Stimulated activated CD8-positive, alpha-beta memory T cell treated with anti-CD3 and anti-CD28 coated beads, Interleukin-12 subunit alpha, Interleukin-12 subunit beta, amount 100 ng/mL, for 24 hours (primary cell): ENCODE data around the gene GIMAP4.
"Not testable (repeated sequence)": the region's sequence is repeated elsewhere in the genome, so short reads cannot be mapped to it uniquely, and the experiment has no call there.

Experiments used
- DNase-seq: peaks from one replicate; pipeline ENCODE4 v3.0.0-alpha.2; 2020; ENCODE audit errors: extremely low read depth

Gene GIMAP4

DNA sequence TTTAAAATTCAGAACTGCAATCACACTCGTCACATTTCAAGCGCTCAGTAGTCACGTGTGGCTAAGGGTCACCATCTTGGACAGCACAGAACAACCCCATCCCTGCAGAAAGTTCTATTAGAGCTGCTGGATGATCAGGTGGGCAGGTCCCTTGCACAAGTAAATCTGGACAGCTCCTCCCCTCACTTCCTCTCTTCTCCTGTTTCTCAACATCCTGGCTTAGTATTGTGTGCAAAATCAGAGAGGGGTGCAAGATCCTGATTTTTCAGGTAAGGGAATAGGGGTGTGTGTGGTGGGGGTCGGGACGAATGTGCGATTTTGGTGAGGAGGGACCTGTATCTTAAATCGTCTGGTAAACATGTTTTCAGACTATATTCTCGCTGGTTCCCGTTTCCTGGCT, at the start of gene GIMAP4:
GIMAP4 (plus strand) TSS at position 222 of the 400 bp plus-strand sequence. CDS start 2,512 bp downstream, outside the sequence.
- no peak for DNase-seq

GRCh38 chr7:150519310-150519709, 47.9 kb upstream of the GIMAP4 start:
- no peak for DNase-seq

DNA sequence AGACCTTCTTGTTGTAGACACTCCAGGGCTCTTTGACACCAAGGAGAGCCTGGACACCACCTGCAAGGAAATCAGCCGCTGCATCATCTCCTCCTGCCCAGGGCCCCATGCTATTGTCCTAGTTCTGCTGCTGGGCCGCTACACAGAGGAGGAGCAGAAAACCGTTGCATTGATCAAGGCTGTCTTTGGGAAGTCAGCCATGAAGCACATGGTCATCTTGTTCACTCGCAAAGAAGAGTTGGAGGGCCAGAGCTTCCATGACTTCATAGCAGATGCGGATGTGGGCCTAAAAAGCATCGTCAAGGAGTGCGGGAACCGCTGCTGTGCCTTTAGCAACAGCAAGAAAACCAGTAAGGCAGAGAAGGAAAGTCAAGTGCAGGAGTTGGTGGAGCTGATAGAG, 47.0 kb upstream of the GIMAP4 start:
- DNase-seq: no peak

- DNase-seq: not testable (repeated sequence)
Observed at GRCh38 chr7:150522931-150523330, 44.3 kb upstream of the GIMAP4 start.

GRCh38 chr7:150524018-150524417, 43.2 kb upstream of the GIMAP4 start:
- no peak for DNase-seq

- DNase-seq: no peak
Observed at GRCh38 chr7:150531704-150532103, 35.5 kb upstream of the GIMAP4 start.

DNA sequence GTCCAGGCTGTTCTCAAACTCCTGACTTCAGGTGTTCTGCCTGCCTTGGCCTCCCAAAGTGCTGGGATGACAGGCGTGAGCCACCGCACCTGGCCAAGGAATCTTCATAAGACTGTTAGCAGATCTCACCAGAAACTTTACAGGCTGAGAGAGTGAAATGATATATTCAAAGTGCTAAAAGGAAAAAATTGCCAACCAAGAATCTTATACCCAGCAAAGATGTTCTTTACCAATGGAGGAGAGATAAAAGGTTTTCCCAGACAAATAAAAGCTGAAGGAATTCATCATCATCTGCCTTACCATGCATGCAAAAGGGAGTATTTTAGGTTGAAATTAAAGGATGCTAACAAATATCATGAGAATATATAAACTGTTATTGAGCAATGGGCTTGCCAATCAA, 28.9 kb upstream of the GIMAP4 start:
- DNase-seq: no peak

GRCh38 chr7:150553163-150553562, 14.0 kb upstream of the GIMAP4 start:
- no peak for DNase-seq

DNA sequence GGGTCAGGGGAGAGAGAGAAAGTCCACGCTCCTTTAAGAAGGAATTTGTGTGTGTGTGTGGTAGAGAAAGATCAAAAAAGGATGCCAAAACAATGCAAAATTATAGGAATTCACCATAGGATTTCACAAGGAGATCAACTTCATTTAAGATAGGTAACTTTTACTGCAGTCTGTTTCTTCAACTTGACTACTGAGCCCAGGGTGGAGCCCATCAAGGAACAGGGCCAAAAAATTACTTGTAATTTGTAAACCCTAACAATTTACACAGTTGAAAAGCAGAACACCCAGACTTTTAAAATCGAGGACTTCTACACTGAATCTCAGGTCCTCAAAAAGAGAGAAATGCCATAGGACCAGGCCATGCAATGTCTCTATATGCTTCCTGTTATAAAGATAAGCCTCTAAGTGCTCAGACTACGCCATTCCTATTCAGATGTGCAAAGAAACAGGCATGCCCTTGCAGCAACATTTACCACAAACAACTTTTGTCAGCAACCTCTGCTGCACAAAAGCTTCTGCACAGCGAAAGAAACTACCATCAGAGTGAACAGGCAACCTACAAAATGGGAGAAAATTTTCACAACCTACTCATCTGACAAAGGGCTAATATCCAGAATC, 10.6 kb upstream of the GIMAP4 start:
- no peak for DNase-seq

DNA sequence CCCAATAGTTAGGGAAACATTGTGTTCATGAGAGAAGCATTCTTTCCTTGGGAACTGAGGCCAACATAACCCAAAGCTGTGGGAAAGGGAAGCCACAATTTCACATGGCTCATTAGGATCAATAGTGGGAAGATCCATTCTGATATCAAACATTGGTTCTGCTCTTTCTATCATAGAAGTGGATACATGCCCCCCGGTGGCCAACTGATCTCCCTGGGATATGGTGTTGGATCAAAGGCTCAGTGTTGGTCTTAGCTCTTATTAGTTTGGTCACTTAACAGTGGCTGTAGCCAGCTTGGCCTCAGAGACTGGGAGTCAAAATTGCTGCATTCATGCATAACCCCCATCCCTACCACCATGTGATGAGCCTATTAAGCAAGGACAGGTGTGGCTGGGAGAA, 6.7 kb upstream of the GIMAP4 start:
- no peak for DNase-seq

- DNase-seq: no peak
Observed at GRCh38 chr7:150562919-150563318, 4.3 kb upstream of the GIMAP4 start.

GRCh38 chr7:150564006-150564405, 3.2 kb upstream of the GIMAP4 start:
- DNase-seq: no peak

- DNase-seq: no peak
Observed at GRCh38 chr7:150564566-150564965, 2.6 kb upstream of the GIMAP4 start.

GRCh38 chr7:150565239-150565638, 2.0 kb upstream of the GIMAP4 start:
- no peak for DNase-seq

GRCh38 chr7:150566123-150566522, 1.1 kb upstream of the GIMAP4 start:
- DNase-seq: no peak

DNA sequence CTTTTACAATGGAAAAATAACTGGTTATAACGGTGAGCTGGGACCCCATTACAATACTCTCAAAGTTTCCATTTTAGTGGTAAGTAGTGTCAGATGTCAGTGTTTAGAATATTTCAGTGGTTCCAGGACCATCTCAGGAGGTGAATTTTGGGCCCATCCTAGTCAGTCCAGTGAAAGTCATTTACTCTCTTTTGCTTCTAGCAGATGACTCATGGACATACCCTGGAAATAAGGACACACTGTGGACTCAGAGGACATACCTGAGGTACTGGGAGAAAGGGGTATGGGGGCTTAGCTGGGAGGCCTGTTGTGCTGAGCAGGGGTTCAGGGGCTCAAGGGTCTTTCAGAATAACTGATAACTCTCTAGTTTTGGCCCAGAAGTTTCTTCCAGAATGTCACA, 618 bp upstream of the GIMAP4 start:
- no peak for DNase-seq

DNA sequence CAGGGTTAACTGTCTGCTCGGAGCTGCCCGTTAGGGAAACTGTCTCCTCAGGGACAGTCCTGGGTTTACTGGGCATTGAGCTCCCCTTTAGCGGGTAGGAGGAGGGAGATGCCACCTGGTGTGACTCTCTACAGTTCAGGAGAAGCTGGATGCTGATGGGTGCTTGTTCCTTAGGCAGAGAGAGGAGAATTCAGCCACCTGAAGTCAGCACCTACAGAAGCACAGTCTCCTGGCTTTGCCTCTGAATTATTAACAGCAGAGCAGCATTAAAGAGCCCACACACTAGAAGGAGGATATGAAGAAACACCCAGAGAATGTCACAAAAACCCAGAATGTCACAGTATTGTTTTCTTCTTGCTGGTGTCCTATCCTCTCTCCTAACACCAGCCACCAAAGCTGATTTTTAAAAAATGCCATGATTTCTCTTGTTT, 696 bp downstream of the GIMAP4 start:
- no peak for DNase-seq

DNA sequence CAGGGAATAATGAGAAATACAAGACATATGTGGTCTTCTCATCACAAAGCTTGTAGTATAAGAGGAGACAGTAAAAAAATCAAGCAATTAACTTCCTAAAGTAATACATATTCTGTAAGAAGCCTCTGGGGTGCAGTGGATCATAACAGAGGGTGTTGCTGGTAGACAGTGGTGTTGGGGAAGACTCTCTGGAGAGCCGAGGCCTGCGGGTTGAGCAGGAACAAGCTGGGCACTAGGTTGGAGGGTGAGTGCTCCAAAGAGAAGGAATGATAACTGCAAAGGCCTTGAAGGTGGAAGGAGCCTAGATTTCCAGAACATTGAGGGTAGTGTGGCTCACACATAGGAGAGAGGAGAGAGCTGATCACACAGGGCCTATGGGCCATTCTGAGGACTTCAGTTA, 1.5 kb downstream of the GIMAP4 start:
- no peak for DNase-seq

- no peak for DNase-seq
Observed at GRCh38 chr7:150569245-150569955, 2.2 kb downstream of the GIMAP4 start.

GRCh38 chr7:150570556-150571465, 3.6 kb downstream of the GIMAP4 start:
- DNase-seq: no peak

DNA sequence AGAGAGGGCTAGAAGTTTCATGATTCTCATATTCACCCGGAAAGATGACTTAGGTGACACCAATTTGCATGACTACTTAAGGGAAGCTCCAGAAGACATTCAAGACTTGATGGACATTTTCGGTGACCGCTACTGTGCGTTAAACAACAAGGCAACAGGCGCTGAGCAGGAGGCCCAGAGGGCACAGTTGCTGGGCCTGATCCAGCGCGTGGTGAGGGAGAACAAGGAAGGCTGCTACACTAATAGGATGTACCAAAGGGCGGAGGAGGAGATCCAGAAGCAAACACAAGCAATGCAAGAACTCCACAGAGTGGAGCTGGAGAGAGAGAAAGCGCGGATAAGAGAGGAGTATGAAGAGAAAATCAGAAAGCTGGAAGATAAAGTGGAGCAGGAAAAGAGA, 5.3 kb downstream of the GIMAP4 start:
- no peak for DNase-seq

GRCh38 chr7:150579979-150580637, 12.9 kb downstream of the GIMAP4 start:
- DNase-seq: not testable (repeated sequence)
